Nephron (organoid): ENCODE results near the gene SMARCA2.

Experiments
- H3K27ac Mint-ChIP-seq, 3 experiments: 2 replicates each; pipeline ENCODE4 v1.8.0; 2020; ENCODE audit warnings: mixed read lengths in 3 of 3, mild to moderate bottlenecking in 2 of 3, moderate library complexity in 1 of 3
- H3K27me3 Mint-ChIP-seq: 2 replicates; pipeline ENCODE4 v1.8.0; 2021; ENCODE audit warnings: low read depth, mild to moderate bottlenecking, moderate library complexity, mixed read lengths
- H3K36me3 Mint-ChIP-seq: 2 replicates; pipeline ENCODE4 v1.8.0; 2020; ENCODE audit warnings: low read depth, mixed read lengths
- H3K4me1 Mint-ChIP-seq: 2 replicates; pipeline ENCODE4 v1.8.0; 2020; ENCODE audit warnings: mixed read lengths
- H3K4me3 Mint-ChIP-seq, 3 experiments: 2 replicates each; pipeline ENCODE4 v1.8.0; 2020; ENCODE audit warnings: mild to moderate bottlenecking in 3 of 3, mixed read lengths in 3 of 3, moderate library complexity in 2 of 3
- H3K9me3 Mint-ChIP-seq: 2 replicates; pipeline ENCODE4 v1.8.0; 2020; ENCODE audit warnings: mixed read lengths
- TF ChIP-seq, protein P1 (sequence below), 3 experiments: fragments of 200-600 bp; sonication (generic); IDR thresholded peaks; one replicate each; pipeline ENCODE4 v1.5.0; 2021; ENCODE audit warnings: antibody characterized with exemption in 3 of 3; ENCODE audit not compliant: unreplicated experiment in 3 of 3

Gene SMARCA2

DNA sequence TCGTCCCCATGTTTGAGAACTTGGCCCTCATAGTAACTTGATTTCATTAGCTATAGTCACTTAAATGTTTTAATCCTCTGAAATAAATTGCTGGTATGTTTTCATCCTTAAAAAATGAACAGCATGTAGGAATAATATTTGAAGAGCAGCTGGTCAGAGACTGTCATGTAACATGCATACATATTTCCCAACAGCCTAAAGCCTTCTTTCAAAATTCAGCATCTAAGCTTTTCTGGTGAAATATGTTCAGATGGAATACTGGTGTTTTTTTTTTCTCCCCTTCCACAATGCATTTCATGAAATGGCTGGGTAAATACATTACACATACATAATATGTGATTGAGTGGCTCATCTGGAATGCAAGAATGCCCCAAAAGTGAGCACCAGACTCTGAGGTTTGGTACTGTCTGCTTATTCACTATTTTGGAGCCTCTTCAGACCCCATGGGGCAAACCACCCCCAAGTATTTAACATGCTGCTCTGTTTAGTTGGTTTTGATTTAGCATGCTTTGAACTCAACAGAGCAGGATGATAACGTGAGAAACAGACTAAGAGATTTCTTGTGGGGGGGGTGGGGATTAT is 94.0 kb downstream of the SMARCA2 start:
- peak overlapping the region in 2 of 3 experiments; percentile 47 to 74 for H3K27ac Mint-ChIP-seq
- H3K36me3 Mint-ChIP-seq = peaks cover 47% of the 10 kb centered on the region
- no peak overlapping the region for H3K4me3 Mint-ChIP-seq
- TF ChIP-seq, protein P1, sequence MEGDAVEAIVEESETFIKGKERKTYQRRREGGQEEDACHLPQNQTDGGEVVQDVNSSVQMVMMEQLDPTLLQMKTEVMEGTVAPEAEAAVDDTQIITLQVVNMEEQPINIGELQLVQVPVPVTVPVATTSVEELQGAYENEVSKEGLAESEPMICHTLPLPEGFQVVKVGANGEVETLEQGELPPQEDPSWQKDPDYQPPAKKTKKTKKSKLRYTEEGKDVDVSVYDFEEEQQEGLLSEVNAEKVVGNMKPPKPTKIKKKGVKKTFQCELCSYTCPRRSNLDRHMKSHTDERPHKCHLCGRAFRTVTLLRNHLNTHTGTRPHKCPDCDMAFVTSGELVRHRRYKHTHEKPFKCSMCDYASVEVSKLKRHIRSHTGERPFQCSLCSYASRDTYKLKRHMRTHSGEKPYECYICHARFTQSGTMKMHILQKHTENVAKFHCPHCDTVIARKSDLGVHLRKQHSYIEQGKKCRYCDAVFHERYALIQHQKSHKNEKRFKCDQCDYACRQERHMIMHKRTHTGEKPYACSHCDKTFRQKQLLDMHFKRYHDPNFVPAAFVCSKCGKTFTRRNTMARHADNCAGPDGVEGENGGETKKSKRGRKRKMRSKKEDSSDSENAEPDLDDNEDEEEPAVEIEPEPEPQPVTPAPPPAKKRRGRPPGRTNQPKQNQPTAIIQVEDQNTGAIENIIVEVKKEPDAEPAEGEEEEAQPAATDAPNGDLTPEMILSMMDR (IDR thresholded peaks at IDR 0.05; ENCODE audit: unreplicated experiment in 3 of 3) = no peak
- peaks cover 28% of the 10 kb centered on the region for H3K4me1 Mint-ChIP-seq
- H3K27me3 Mint-ChIP-seq = no peaks in the 10 kb centered on the region
- H3K9me3 Mint-ChIP-seq = no peaks in the 10 kb centered on the region

- H3K36me3 Mint-ChIP-seq = peaks cover 47% of the 10 kb centered on the region
- H3K27me3 Mint-ChIP-seq = no peaks in the 10 kb centered on the region
- no peaks in the 10 kb centered on the region for H3K9me3 Mint-ChIP-seq
- TF ChIP-seq, protein P1 (IDR thresholded peaks at IDR 0.05; ENCODE audit: unreplicated experiment in 3 of 3) = no peak
- H3K4me1 Mint-ChIP-seq = peaks cover 28% of the 10 kb centered on the region
- H3K27ac Mint-ChIP-seq = peak overlapping the region; percentile 37 to 44 (median 44)
- no peak overlapping the region for H3K4me3 Mint-ChIP-seq
Measured at GRCh38 chr9:2110036-2110435, 94.9 kb downstream of the SMARCA2 start.

GRCh38 chr9:2116073-2116472 is 100.9 kb downstream of the SMARCA2 start:
- Mint-ChIP-seq H3K27me3 (peaks cover 4% of the 10 kb centered on the region), H3K4me3 (no peak overlapping the region), H3K36me3 (peaks cover 53% of the 10 kb centered on the region), H3K4me1 (peaks cover 23% of the 10 kb centered on the region), H3K27ac (no peak overlapping the region), H3K9me3 (no peaks in the 10 kb centered on the region)
- TF ChIP-seq, protein P1 (IDR thresholded peaks at IDR 0.05; ENCODE audit: unreplicated experiment in 3 of 3) = peak; percentile 14 to 21 (median 17)

DNA sequence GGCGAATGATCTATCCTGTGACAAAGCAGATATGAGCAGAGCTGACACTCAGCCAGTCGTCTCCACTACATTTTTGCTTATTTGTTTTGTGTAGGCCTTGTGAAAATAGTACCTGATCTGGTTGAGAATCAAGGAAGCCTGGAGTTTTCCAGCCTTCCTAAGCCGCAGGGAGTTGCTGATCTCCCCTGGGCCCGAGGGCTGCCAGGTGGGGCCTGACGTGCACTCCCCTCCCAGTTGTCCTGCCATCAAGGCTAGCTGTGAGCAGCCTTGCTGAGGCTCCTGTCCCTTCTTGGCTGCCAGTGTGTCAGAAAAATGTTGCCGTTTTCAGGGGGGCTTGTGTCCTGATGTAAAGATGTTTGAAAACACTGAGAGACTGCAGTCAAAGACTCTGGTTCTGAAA is 102.4 kb downstream of the SMARCA2 start:
- Mint-ChIP-seq H3K27ac (no peak overlapping the region), H3K4me3 (no peak overlapping the region), H3K36me3 (peaks cover 43% of the 10 kb centered on the region), H3K27me3 (peaks cover 4% of the 10 kb centered on the region), H3K4me1 (peaks cover 25% of the 10 kb centered on the region), H3K9me3 (no peaks in the 10 kb centered on the region)
- TF ChIP-seq, protein P1 (IDR thresholded peaks at IDR 0.05; ENCODE audit: unreplicated experiment in 3 of 3) = no peak

- Mint-ChIP-seq H3K27me3 (peaks cover 4% of the 10 kb centered on the region), H3K36me3 (peaks cover 51% of the 10 kb centered on the region), H3K4me3 (no peak overlapping the region), H3K27ac (peak overlapping the region in 2 of 3 experiments; percentile 26 to 80), H3K4me1 (peaks cover 29% of the 10 kb centered on the region), H3K9me3 (no peaks in the 10 kb centered on the region)
- TF ChIP-seq, protein P1 (IDR thresholded peaks at IDR 0.05; ENCODE audit: unreplicated experiment in 3 of 3) = no peak
Measured at GRCh38 chr9:2119566-2119965, 104.4 kb downstream of the SMARCA2 start.
